Stimulated activated CD8-positive, alpha-beta memory T cell treated with anti-CD3 and anti-CD28 coated beads, Interleukin-15, amount 100 ng/mL, for 24 hours (primary cell): ENCODE measurements around the gene ANGPT4.

ENCODE experiments used
- DNase-seq: peaks from one replicate; pipeline ENCODE4 v3.0.0-alpha.2; 2020; ENCODE audit warnings: low read depth

ANGPT4 gene

GRCh38 chr20:940926-941325, 24.8 kb upstream of the ANGPT4 start:
- no peak for DNase-seq

GRCh38 chr20:939606-940005, 23.5 kb upstream of the ANGPT4 start:
- no peak for DNase-seq

- no peak for DNase-seq
Measured at GRCh38 chr20:934186-934840, 18.2 kb upstream of the ANGPT4 start.

GRCh38 chr20:933029-933428, 16.9 kb upstream of the ANGPT4 start:
- no peak for DNase-seq

- no peak for DNase-seq
Measured at GRCh38 chr20:931401-931800, 15.3 kb upstream of the ANGPT4 start.

- no peak for DNase-seq
Measured at GRCh38 chr20:926670-927069, 10.5 kb upstream of the ANGPT4 start.

- no peak for DNase-seq
Measured at GRCh38 chr20:925516-925915, 9.4 kb upstream of the ANGPT4 start.

- DNase-seq, result no peak
Measured at GRCh38 chr20:924639-925038, 8.5 kb upstream of the ANGPT4 start.

- DNase-seq, result no peak
Measured at GRCh38 chr20:922781-923180, 6.6 kb upstream of the ANGPT4 start.

GRCh38 chr20:921068-921467, 4.9 kb upstream of the ANGPT4 start:
- DNase-seq, result no peak

GRCh38 chr20:920311-920710, 4.2 kb upstream of the ANGPT4 start:
- DNase-seq, result no peak

GRCh38 chr20:919491-919916, 3.4 kb upstream of the ANGPT4 start:
- DNase-seq, result no peak

GRCh38 chr20:917416-917815, 1.3 kb upstream of the ANGPT4 start:
- no peak for DNase-seq

GRCh38 chr20:916825-917224, 691 bp upstream of the ANGPT4 start:
- DNase-seq, result no peak

- DNase-seq, result no peak
Measured at GRCh38 chr20:914727-915498, 1.2 kb downstream of the ANGPT4 start.

- DNase-seq, result no peak
Measured at GRCh38 chr20:913306-913849, 2.8 kb downstream of the ANGPT4 start.

- no peak for DNase-seq
Measured at GRCh38 chr20:911882-912600, 4.1 kb downstream of the ANGPT4 start.

- DNase-seq, result no peak
Measured at GRCh38 chr20:910870-911770, 5.0 kb downstream of the ANGPT4 start.

- DNase-seq, result no peak
Measured at GRCh38 chr20:910132-910869, 5.8 kb downstream of the ANGPT4 start.

GRCh38 chr20:909641-910040, 6.5 kb downstream of the ANGPT4 start:
- no peak for DNase-seq

GRCh38 chr20:906703-907270, 9.3 kb downstream of the ANGPT4 start:
- no peak for DNase-seq
